ENCODE data around the gene WDFY4.

The WDFY4 gene

GRCh38 chr10:48958598-48959190 lies 274.0 kb downstream of the WDFY4 start:
- no peak for DNase-seq

- DNase-seq: no peak
These were observed 279.4 kb downstream of the WDFY4 start for GRCh38 chr10:48964038-48964437.

GRCh38 chr10:48965460-48965859 lies 280.8 kb downstream of the WDFY4 start:
- no peak for DNase-seq

GRCh38 chr10:48968036-48968435 lies 283.4 kb downstream of the WDFY4 start:
- DNase-seq: no peak

DNA sequence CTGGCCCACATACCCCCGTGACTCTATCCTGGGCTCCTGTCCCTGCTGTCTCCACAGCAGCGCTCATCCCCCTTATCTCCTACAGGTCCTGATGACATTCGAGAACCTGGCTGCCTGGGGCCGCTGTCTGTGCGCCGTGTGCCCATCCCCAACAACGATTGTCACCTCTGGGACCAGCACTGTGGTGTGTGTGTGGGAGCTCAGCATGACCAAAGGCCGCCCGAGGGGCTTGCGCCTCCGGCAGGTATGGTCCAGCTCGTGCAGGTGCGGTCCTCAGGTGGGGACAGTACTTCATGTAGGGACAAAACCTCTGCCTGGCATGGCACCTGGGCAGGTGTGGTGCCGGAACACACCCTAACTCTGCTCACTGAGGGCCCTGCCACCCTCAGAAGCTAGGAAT lies 285.4 kb downstream of the WDFY4 start:
- no peak for DNase-seq

GRCh38 chr10:48970654-48971053 lies 286.0 kb downstream of the WDFY4 start:
- DNase-seq: no peak

GRCh38 chr10:48973065-48973464 lies 288.4 kb downstream of the WDFY4 start:
- no peak for DNase-seq

- no peak for DNase-seq
These were observed 290.0 kb downstream of the WDFY4 start for GRCh38 chr10:48974510-48975156.

DNA sequence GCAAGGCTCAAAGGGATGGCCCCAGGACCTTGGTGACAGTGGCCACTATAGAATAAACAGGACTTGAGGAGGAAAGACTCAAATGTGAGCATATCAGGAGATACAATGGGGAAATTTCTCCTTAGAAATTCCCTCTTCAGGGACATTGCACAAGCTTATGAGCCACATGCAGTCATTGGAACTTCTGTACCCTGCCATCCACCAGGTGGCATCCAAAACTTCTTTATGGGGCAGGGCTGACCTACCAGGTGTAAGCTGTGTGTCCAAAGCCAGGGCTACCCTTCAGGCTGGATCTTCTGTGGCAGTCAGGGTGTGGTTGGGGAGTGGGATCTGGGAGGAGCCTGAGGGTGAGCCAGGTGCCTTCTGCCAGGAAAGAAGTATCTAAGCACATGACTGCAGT lies 291.5 kb downstream of the WDFY4 start:
- no peak for DNase-seq

- no peak for DNase-seq
These were observed 293.6 kb downstream of the WDFY4 start for GRCh38 chr10:48978318-48978717.

GRCh38 chr10:48981310-48981907 lies 296.7 kb downstream of the WDFY4 start:
- peak in 1 of 2 experiments; percentile 0 for DNase-seq

DNA sequence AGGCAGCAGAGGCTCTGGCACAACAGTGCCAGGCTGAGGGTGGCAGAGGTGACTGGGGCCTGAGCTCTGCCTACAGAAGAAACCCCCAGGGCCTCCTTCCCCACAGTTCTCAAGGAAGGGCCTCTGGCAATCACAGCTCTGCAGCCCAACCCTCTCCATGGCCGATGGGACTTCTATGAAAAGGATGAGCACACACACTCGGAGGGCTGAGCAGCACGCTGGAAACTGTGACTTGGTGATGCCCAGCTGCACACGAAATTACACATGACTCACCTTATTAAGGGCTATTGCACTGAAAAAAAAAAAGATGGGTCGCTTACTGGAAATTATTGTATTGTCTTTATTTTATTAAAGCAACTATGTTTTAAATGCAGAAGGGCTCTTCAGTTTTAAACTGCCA lies 297.9 kb downstream of the WDFY4 start:
- no peak for DNase-seq

DNA sequence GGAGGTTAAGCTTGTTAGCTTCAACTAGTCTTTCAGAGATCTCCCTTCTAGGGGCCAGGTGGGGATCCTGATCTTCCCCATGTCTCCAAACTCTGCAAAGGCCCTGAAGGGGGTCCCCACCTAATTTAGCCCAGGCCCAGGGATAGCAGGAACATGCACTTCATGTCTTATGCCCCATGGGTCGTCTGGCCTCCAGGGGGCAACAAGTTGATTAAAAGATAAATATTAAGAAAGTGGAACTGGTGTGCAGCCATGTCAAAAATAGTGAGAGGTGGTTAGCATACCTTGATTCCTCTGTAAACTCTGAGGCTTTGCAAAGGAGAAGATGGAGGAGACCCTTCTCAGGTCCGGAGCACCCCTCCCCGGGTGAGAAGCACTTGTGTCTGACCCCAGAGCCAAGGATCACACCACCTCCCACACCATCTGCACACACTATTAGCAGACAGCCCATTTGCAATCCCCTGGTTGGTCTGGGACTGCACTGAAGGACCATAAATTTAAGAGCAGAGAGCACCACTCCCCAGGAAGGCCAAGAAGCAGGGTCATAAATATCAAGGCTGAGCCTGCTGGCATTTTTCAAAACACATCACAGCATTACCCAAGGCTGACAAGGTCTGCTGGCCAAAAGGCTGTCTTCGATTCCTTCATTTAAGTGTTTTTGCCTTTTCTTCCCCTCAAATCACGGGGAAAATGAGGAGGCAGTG lies 299.1 kb downstream of the WDFY4 start:
- DNase-seq: no peak

GRCh38 chr10:48985621-48986158 lies 301.0 kb downstream of the WDFY4 start:
- DNase-seq: no peak

DNA sequence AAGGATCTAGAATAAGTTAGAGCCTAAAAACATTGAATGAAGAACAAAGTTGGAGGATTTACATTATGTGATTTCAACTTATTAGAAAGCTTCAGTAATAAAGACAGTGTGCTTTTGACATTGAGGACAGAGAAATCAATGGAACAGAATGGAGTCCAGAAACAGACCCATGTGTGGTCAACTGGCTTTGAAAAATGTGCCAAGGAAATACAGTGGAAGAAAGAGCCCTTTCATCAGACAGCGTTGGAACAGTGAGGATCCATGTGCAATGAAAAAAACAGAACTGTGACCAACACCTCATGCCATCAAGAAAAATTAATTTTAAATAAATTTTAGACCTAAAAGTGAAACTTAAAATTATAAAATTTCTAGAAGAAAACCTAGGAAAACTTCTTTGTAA lies 305.6 kb downstream of the WDFY4 start:
- DNase-seq: no peak

DNA sequence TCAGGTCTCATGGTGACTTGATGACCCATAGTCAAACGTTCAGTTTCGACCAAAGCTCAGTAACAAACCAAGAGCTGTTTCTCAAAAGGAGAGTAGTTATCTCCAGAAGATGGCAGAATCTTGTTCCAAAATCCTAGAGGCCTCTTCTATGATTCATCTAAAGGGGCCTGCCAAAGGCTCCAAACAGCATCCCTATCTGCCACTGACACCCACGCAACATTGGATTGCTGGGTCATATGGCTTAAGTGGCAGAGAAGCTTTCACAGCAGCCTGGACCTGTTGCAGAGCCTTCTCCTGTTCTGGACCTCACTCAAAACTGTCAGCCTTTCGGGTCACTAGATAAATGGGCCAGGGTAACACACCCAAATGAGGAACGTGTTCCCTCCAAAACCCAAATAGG lies 309.0 kb downstream of the WDFY4 start:
- no peak for DNase-seq

DNA sequence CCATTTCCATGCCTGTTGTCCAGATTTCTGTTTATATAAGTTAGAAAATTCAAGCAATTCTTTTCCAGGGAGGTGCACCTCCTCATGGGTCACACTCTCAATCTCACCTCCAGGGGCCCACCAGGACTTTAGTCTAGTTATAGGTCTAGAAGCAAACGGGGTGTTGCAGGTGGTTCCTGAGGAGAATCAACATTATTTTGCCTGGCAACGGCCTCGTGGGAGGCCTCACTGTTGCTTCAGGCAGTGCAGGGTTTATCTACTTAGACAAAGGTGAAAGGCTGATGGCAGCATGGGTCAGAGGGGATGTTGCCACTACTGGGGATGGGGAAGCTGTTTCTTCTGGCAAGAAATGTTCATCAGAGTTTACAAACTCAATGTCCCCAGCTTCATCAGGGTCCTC lies 311.7 kb downstream of the WDFY4 start:
- DNase-seq: no peak

GRCh38 chr10:48999346-48999745 lies 314.7 kb downstream of the WDFY4 start:
- no peak for DNase-seq

GRCh38 chr10:49000437-49001398 lies 316.0 kb downstream of the WDFY4 start:
- no peak for DNase-seq

GRCh38 chr10:49001402-49001801 lies 316.7 kb downstream of the WDFY4 start:
- DNase-seq: no peak

- no peak for DNase-seq
These were observed 317.4 kb downstream of the WDFY4 start for GRCh38 chr10:49001870-49002672.

DNA sequence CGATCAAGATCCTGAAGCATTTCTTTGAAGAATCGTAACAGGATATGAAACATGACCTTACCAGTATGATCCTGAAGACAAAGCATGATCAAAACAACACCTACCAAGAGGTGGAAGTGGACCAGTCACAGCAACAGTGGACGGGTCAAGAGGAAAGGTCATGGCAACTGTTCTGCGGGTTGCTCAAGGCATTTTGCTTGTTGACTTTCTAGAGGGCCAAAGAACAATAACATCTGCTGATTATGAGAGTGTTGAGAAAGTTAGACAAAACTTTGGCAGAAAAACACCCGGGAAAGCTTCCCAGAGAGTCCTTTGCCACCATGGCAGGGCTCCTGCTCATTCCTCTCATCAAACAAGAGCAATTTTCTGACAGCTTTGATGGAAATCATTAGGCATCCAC lies 320.6 kb downstream of the WDFY4 start:
- DNase-seq: no peak

Data from NCI-H1930 (cell line).